NCI-H187 treated with DMSO at 0.1 percent for 48 hours (cell line): ENCODE measurements around the gene ZNF709.
"Not testable (repeated sequence)": the region's sequence is repeated elsewhere in the genome, so short reads cannot be mapped to it uniquely, and the experiment has no call there.

Source experiments
- DNase-seq: peaks from one replicate; lab custom pipeline; 2025; lab: John Stamatoyannopoulos, UW

ZNF709 gene

DNA sequence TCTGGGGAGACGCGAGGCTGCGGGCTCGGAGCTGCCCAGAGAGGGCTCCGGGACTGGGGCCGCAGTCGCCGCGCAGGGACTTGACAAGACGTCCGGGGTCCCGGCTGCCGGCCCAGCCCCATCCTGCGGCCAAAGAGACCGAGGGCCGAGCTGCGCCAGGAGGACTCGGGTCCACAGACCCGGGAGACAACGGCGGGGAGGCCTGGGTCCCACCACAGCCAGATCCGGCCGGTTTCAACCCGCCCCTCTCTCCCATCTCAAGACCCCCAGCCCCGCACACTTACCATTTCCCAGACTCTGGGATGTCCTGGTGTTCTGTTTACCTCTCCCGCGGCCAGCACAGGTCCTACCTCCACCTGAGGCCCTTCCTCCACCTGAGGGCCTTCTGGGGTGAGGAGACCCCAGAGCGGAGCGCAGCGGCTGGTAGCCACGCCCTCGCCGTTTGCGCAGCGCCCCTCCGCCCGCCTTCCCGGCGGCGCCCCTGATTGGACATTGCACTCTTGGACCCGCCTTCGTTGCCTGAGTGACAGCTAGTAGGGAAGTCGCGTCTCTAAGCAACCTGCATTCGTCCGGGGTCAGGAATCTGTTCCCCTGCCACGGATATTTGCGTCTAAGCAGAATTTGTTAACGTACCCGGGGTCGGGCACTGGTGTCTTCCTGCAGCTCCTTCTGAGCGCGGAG is at the start of gene ZNF709:
Gene ZNF709 (minus strand): TSS at position 446 of the 681 bp plus-strand sequence. CDS start 159 bp downstream, at position 287.
- peak; percentile 12 for DNase-seq

DNA sequence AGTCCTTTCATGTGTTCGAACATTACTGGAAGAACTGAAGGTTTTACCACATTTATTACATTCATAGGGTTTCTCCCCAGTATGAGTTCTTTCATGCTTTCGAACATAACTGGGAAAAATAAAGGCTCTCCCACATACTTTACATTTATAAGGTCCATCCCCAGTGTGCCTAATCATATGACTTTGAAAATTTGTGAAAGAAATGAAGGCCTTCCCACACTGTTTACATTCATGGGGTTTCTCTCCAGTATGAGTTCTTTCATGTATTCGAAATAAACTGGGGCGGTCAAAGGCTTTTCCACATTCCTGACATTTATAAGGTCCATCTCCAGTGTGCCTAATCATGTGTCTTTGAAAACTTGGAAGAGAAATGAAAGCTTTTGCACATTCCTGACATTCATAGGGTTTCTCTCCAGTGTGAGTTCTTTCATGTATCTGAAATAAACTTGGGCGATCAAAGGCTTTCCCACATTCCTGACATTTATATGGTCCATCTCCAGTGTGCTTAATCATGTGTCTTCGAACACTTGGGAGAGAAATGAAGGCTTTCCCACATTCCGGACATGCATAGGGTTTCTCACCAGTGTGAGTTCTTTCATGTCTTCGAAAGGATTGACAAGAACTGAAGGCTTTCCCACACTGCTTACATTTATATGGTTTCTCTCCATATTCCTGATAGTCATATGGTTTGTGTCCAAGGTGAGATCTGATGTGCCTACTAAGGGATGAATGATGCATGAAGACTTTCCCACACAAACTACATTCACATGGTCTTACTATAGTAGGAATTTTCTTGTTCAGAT is 42.6 kb upstream of the ZNF709 start:
- DNase-seq, result no peak

GRCh38 chr19:12526542-12526941 is 41.9 kb upstream of the ZNF709 start:
- no peak for DNase-seq

- no peak for DNase-seq
Measured at GRCh38 chr19:12521996-12522395, 37.4 kb upstream of the ZNF709 start.

DNA sequence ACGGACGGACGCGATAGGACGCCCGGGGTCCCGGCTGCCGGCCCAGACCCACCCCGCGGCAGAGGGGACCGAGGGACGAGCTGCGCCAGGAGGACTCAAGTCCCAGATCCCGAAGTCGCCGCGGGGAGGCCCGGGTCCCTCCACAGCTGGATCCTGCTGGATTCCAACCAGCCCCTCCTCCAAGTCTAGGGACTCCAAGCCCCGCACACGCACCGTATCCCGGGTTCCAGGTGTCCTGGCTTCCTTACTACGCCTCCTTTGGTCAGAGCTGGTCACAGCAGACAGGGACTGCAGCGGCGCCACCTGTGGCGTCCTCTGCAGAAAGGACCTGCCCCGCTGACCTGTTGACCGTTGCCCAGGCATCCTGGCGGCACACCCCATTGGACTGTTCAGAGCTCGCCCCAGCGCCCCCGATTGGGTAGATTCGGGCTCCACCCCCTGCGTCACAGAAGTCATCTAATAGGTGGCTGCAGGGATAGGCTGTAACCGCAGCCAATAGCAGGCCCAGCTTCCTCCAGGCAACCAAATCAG is 29.0 kb upstream of the ZNF709 start:
- DNase-seq, result no peak

DNA sequence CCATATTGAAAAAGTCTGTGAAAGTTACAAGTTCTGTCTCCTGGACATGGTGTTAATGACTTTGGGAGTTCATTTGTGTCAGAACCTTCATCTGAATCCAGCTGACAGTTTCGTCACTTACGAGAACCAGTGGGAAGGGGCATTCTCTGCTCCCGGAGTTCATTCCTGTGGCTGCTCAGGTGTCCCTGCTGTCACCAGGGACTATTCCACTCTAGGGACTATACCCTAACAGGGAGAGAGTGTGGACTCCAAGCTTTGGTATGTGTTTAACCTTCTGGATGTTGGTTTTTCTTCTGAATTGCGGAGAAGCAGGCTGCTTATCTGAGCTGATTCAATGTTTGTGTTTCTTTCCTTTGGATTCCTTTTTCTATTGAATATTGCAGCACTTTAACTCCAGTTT is 12.4 kb upstream of the ZNF709 start:
- no peak for DNase-seq

GRCh38 chr19:12496480-12496879 is 11.9 kb upstream of the ZNF709 start:
- no peak for DNase-seq

GRCh38 chr19:12495002-12495802 is 10.6 kb upstream of the ZNF709 start:
- DNase-seq, result peak; percentile 67

GRCh38 chr19:12494260-12494860 is 9.7 kb upstream of the ZNF709 start:
- no peak for DNase-seq

DNA sequence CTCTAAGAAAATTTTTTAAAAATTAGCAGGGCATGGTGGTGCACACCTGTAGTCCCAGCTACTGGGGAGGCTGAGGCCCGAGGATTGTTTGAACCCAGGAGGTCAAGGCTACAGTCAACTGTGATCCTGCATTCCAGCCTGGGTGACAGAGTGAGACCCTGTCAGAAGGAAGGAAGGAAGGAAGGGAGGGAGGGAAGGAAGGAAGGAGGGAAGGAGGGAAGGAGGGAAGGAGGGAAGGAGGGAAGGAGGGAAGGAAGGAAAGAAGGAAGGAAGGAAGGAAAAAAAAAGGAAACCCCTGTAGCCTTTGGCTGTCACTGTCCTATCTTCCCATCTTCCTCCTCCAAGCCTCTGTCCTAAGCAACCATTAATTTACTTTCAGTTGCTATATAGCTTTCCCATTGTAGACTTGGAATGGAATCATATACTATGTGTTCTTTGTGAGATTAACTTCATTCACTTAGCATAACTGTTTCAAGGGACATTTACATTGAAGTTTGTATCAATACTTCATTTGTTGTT is 1.7 kb upstream of the ZNF709 start:
- DNase-seq, result not testable (repeated sequence)

DNA sequence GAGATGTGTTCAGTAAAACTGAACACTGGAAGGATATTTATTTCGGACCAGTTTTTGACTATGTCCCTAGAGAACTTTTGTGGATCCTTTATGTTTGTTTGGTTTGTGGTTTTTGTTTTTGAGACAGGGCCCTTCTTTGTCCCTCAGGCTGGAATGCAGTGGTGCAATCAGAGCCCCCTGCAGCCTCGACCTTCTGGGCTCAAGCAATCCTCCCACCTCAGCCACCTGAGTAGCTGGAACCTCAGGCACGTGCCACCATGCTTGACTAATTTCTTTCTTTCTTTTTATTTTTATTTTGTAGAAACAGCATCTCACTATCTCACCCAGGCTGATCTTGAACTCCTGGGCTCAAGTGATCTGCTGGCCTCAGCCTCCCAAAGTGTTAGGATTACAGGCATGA is 955 bp upstream of the ZNF709 start:
- no peak for DNase-seq

GRCh38 chr19:12485052-12485416 is 418 bp upstream of the ZNF709 start:
- DNase-seq, result no peak

- DNase-seq, result no peak
Measured at GRCh38 chr19:12484011-12484370, 625 bp downstream of the ZNF709 start.

DNA sequence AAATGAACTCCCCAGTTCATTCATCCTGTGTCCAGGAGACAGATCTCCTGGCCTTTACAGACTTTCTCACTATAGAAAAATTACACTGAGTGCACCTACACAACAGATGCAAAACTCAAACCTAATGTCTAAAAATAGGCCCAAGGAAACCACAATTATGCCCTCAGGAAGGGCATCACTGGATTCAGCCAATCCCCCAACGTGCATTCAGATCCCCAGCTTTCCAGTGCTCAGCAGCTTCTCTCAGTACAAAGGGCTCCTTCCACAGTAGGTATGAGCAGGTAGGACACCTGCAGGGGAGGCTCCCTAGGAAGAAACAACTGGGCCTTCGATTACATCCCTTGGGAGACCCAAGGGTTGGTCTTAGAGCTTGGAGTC is 2.1 kb downstream of the ZNF709 start:
- DNase-seq, result no peak

GRCh38 chr19:12481781-12482508 is 2.7 kb downstream of the ZNF709 start:
- DNase-seq, result no peak

GRCh38 chr19:12478234-12478941 is 6.2 kb downstream of the ZNF709 start:
- DNase-seq, result no peak

DNA sequence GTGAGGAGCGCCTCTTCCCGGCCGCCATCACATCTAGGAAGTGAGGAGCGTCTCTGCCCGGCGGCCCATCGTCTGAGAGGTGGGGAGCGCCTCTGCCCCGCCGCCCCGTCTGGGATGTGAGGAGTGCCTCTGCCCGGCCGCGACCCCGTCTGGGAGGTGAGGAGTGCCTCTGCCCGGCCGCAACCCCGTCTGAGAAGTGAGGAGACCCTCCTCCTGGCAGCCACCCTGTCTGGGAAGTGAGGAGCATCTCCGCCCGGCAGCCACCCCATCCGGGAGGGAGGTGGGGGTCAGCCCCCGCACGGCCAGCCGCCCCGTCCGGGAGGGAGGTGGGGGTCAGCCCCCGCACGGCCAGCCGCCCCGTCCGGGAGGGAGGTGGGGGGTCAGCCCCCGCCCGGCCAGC is 17.0 kb downstream of the ZNF709 start:
- not testable (repeated sequence) for DNase-seq

DNA sequence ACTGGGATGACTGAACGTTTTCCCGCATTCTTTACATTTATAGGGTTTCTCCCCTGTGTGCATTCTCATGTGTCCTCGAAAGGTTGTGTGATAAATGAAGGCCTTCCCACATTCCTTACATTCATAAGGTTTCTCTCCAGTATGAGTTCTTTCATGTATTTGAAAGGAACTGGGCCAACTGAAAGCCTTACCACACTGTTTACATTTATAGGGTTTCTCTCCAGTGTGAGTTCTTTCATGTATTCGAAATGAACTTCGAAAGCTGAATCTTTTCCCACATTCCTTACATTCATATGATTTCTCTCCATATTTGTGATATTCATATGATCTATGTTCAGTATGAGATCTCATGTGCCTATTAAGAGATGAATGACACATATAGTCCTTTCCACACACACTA is 19.4 kb downstream of the ZNF709 start:
- DNase-seq, result no peak

DNA sequence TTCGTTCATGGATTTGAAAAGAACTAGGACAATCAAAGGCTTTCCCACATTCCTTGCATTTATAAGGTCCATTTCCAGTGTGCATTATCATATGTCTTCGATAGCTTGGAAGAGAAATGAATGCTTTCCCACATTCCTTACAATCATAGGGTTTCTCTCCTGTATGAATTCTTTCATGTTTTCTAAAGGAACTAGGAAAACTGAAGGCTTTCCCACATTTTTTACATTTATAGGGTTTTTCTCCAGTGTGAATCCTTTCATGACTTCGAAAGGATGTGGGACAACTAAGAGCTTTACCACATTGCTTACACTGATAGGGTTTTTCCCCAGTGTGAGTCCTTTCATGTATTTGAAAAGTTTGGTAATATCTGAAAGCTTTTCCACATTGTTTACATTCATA is 19.8 kb downstream of the ZNF709 start:
- no peak for DNase-seq

DNA sequence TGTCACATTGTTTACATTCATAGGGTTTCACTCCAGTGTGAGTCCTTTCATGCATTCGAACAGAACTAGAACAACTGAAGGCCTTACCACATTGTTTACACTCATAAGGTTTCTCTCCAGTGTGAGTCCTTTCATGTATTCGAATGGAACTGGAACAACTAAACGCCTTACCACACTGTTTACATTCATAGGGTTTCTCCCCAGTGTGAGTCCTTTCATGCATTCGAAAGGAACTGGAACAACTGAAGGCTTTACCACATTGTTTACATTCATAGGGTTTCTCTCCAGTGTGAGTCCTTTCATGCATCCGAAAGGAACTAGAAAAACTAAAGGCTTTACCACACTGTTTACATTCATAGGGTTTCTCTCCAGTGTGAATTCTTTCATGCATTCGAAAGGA is 20.5 kb downstream of the ZNF709 start:
- DNase-seq, result not testable (repeated sequence)

DNA sequence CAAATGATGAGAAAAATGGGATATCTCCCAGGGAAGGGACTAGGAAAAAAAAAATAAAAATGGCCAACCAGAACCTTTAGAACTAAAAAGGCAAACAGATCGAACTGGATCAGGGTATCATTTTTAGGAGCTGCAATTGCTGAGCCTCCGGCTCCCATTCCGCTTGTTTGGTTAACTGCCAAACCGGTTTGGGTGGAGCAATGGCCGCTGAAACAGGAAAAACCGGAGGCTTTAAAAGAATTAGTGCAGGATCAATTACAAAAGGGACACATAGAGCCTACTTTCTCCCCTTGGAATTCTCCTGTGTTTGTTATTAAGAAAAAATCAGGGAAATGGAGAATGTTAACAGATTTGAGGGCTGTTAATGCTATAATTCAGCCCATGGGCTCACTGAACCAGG is 31.1 kb downstream of the ZNF709 start:
- DNase-seq, result no peak
